Measurements from ENCODE around the gene MXI1.

DNA sequence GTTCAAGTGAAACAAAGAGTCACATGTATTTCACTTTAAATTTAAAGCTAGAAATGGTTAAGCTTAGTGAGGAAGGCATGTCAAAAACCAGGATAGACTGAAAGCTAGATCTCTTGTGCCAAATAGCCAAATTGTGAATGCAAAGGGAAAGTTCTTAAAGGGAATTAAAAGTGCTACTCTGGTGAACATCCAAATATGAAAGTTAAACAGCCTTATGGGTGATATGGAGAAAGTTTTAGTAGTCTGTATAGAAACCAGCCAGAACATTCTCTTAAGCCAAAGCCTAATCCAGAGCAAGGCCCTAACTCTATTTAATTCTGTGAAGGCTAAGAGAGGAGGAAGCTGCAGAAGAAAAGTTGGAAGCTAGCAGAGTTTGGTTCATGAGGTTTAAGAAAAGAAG lies 47.1 kb downstream of the MXI1 start:
- TF ChIP-seq, protein P1, sequence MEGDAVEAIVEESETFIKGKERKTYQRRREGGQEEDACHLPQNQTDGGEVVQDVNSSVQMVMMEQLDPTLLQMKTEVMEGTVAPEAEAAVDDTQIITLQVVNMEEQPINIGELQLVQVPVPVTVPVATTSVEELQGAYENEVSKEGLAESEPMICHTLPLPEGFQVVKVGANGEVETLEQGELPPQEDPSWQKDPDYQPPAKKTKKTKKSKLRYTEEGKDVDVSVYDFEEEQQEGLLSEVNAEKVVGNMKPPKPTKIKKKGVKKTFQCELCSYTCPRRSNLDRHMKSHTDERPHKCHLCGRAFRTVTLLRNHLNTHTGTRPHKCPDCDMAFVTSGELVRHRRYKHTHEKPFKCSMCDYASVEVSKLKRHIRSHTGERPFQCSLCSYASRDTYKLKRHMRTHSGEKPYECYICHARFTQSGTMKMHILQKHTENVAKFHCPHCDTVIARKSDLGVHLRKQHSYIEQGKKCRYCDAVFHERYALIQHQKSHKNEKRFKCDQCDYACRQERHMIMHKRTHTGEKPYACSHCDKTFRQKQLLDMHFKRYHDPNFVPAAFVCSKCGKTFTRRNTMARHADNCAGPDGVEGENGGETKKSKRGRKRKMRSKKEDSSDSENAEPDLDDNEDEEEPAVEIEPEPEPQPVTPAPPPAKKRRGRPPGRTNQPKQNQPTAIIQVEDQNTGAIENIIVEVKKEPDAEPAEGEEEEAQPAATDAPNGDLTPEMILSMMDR (conservative IDR thresholded peaks at IDR 0.05) = no peak
- no peak for TF ChIP-seq ZFX (IDR thresholded peaks at IDR 0.05)
